Amygdala (tissue), 56 donors: ENCODE data around the gene WDR76.

Source experiments
- DNase-seq, 56 donors: peaks; one replicate each; lab custom pipeline; 2025; lab: John Stamatoyannopoulos, UW

WDR76 gene

DNA sequence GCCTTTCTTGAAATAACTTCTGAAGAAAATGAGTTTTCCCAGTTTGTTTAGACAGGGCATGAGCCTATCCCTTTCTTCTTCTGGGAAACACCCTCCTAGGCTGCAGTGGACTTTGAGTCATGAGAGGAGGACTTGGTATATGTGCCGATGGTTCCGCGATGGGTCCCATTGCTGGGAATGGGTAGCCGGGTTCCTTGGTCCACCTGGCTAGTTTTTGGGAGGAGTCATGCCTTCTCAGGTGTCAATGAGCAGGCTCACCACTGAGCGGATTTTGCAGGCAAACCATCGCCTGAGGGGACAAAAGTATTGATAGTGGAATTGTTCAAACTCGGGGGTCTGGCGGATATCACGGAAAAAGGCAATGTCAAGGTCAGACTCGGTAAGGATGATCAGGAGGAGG is 46.8 kb downstream of the WDR76 start:
- no peak for DNase-seq

DNA sequence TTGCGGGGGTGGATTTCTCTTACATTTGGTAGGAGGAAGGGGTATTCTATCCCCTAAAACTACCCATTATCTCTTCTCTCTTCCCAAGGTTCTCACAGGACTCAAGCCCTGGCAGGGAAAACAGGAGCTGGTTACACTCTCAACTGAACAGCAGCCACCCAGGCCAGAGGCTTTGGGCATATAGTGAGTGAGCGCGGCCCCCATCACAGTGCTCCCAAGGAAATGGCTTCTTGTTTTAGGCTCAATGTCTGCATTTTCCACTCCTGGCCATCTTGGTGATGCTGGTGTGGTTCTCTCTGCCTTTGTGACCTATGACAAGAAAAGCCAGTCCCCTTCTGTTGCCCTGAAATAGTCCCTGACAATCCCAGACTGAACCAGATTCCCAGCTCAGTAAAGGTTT is 50.1 kb downstream of the WDR76 start:
- no peak for DNase-seq

DNA sequence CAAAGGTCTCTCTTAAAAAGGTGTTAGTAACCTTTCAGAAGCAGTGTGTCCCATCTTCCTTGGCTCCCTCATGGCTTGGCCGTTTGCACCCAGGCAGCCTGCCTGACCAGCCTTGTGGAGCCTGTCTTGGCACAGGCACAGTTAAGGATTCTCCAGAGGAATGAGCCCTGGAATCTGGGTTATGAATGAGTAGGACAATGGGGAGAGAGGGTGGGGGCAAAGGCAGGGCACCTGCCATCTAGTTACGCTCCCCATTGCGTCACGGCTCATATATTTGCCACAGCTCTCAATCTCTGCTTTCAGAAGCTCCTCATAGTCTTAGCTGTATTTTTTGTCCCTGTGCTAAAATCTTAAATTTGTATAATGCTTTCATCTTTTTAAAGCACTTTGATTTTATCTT is 50.6 kb downstream of the WDR76 start:
- no peak for DNase-seq

DNA sequence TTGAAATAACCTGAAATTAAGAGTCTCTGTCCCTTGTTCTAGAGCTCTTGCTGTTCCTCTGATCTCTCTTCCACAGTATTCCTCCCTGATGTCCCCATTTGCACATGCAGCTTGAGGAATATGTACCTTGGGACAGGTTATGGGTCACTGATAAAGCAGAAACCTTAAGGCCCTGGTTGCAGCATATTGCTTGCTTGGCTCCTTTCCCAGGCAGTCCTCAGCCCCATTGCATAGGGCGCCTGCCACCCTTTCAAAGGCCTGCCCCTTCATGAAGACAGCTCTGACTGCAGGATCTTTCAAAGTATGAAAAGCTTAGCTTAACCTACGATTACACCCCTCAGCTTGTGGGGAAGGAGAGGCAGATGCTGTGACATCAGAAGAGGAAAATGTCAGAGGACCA is 51.6 kb downstream of the WDR76 start:
- DNase-seq = no peak

DNA sequence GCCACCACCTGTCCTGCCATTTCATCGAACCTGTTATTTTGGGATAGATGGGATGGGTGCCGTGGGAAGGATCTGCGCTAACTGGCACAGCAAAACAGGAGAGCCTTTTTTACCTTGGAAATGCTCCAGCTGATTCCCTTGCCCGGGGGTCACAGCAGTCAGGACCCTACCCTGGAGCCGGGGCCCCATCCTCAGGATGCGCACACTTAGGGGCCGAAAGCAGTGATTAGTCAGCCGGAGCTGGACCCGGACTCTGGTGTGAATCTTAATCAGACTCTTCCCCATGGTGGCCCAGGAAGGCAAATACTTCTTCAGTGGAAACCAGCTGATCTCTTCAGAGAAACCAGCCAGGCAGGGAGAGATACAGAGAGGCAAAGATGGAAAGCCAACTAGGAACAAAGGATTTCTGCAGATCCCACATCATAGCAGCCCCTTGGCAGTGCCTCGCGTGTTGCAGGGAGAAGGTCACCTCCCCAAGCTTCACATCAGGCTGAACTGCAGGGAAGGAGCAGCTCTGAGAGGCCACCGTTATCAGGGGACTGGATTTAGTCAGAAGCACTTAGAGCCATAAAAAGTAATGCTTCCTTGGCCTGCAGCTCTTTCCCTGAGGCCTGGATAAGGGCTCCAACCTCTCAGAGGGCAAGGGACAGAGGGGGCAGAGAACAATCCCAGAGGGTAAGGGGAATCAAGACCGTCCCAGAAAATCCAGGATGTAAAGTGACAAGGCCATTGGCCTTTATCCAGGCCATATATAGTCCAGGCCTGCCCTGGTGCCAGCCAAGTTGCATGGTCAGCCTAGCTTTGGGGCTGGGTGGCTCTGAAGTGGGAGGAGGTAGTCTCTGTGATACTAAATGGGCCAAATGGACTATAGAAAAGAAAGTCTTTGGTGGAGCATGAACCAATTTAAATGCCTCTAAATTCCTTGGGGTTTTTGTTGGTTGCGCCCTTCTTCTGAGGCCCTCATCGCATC is 52.9 kb downstream of the WDR76 start:
- DNase-seq = no peak

DNA sequence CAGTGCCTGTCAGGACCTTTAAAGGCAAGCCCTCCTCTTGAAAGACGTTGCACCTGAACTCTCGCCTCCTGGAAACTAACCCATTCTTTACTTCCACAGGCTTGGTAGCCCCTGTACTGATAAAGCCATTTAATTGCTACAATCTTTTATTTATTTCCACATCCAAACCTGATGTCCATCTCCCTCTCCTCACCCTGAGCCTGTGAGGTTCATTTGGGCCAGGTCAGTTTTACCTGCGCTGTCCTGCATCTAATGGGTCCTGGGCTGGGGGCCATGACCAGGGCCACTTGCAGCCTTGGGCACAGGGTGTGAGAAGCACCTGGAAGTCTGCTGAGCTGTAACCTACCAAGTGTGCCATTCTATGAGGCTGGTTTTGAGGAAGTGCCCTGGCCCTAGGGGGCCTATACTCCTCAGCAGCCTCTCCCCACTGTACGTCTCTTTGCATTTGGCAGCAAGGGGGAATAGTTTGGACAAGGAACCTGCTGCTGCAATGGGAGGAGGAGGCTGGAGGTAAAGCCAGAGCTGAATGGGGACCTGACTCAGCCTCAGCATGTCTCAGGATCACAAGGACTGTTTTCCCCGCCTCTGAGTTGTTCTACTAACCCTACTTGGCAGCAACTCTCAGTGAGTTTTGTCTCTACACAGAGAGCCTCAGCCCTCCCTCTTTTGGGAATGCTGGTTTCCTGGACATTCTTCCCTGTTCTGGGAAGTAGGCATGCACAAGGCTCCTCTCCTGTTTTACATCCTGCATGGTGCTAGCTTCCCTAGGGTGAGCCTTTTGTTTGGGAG is 53.8 kb downstream of the WDR76 start:
- DNase-seq = peak in 3 of 56 donors; percentile 14 to 31 (median 16)

DNA sequence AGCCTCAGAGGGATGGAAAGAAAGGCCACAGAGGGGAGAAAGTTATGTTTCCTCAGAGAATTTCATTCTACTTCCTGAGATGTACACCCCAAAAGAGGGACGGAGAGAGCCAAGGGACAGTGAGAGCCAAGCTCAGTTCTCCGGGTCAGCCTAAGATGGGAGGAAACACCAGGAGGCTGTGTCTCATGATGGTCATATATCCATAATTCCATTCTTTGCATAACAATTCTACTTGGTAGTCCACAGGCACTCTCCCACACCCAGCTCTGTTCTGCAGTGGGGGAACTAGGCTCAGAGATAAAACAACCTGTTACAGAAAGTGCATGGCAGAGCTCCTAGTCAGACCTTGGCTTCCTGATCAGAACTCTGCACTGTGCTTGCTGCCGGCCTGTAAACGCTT is 54.4 kb downstream of the WDR76 start:
- no peak for DNase-seq

DNA sequence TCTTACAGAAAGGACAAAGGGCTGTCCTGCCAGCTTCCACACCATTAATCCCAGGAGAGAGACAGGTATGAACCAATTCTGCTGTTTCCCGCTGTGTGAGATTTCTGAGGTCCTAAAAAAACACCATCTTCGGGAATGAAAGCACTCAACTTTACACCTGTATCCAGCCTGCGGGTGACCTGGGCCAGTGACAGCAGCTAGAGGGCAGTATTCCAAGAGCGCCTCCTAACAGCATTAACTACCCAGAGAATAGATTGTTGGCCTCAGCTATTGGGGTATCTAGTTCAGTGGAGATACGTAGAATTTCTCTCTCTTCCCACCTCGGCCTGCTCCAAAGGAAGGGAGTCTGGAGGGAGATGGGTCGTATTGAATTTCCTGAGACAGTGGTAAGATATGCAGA is 55.1 kb downstream of the WDR76 start:
- no peak for DNase-seq

DNA sequence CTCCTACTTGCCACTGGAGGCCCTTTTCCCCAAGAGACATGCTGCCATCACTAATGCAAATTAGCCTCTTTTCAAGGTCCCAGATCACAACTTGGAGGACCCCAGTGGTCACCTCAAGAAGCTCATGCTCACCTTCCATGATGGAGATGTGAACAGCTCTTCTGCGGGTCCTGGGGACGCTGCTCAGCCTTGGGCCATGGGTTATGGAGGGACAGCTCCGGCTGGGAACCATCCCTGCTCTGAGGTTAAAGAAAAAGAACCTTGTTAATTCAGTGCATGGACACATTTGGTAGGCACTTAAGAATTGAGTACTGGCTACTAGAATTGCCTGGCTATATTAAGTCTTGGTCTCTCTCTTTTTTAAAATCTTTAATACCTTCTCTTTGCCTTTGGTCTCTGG is 56.8 kb downstream of the WDR76 start:
- no peak for DNase-seq

DNA sequence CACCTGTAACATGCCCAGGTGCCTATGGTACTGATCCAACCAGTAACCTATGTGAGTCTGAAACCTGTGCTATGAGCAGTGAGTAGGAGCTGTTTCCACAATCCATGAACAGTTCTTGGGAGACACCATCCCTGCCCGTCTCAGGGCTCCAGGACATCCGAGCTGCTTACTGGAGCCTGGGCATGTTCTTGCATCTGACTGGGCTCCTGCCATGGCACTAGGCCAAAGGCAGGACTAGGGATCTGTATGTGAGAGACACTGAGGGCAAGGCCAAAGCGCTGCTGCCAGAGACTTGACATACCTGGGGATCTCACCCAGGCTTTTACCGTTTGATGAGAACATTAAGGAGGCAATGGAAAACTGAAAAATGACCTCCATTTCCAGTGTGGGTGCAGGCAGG is 59.8 kb downstream of the WDR76 start:
- no peak for DNase-seq

DNA sequence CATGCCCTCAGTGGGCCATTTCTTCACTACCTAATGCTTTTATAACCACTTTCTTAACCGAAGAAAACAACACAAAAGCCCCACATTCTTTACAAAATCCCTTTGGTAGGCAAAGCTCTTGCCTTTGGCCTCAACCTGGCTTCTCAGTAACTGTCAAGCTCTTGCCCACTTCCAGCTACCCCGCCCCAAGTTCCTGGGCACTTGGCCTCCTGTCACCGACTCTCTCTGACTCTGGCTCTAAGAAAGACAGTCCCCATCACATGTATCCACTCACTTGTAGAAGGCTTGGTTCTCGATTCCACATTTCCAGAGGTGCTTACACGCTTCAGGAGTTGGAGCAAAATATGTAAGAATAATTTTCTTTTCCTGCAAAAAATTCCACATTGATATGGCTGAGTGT is 61.1 kb downstream of the WDR76 start:
- no peak for DNase-seq

DNA sequence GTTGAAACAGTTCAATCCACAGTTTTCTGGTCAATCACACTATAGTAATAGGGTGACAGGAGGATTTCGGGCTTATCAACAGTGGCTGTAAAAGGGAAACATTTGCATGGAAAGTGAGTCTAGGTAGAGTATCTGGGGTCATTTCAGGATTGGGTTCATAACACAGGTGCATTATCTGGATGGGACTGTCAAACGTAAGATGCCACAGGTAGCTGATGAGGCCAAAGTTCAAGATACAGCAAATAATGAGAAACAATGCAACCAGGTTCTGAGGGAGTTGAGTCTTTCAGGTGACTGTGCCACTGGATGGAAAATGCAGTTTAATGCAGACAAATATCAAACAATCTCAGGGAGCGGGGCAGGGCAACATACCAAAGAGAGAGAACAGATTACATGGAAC is 62.2 kb downstream of the WDR76 start:
- DNase-seq = no peak

DNA sequence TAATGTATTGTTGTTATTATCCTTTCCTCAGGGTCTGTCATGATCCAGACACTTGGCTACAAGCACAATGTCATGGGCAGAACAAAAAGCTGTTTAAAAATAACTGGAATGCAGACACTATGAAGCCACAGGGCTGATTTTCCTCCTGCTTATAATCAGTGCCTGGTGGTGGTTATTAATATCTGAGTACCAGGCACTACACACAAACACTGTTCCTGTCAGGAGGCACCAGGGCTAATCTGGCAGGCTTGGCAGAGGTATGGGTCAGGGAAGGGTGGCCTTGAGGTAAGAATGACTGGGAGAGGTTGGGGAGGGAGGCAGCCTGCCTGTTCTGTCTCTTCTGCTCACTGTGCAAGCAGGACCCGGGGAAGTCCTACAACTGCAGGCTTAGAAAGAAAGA is 67.2 kb downstream of the WDR76 start:
- no peak for DNase-seq

DNA sequence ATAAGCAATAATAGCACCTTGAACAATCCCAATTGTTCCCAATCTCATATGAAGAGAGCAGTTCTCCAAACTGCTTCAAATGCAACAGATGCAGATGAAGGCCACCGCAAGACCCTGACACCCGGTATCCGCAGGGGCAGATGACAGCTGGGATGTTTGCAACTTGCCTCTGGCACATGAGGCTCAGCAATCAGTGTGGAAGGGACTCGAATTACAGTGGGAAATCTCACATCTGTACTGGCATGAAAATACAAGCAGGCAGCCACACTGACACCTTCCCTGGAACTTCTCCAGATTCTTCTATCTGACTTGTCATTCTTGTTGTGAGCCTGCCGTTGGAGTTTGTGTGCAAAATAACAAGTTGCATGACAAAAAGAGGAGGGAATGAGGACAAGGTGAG is 68.8 kb downstream of the WDR76 start:
- no peak for DNase-seq

DNA sequence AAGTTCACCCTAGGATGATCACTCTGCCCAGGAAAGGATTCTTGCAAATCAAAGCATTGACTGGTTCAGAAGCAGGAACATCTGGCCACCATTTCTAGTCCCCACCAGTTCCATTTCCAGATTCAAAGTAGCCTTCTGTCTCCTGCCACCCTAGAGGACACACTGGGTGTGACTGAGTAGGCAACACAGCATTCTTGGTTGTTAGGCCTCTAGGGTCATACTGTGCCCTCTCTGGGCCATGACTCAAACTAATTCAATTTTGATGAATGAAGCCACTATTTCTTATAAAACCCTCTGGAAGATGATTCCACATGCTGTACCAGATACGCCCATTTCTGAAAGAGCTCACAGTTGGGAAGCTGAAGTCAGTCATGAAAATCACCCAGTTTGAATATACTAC is 69.7 kb downstream of the WDR76 start:
- DNase-seq = no peak

DNA sequence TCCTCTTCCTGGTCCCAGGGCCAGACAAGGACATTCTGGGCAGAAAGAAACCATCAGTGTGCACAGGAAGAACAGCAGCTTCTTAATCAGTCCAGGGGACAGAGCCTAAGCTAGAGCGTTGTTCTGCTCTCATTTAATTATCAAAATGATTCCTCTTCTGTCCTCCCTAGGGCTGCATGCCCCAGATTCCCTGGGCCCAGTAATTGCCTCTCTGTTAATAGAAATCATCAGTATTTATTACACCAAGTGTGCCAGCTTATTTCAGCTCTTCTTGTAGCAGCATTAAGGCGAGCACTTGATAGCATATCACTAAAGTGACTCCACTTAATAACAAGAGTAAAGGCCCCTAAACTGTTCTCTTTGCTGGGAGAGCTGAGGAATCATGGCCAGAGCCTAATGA is 72.1 kb downstream of the WDR76 start:
- no peak for DNase-seq

DNA sequence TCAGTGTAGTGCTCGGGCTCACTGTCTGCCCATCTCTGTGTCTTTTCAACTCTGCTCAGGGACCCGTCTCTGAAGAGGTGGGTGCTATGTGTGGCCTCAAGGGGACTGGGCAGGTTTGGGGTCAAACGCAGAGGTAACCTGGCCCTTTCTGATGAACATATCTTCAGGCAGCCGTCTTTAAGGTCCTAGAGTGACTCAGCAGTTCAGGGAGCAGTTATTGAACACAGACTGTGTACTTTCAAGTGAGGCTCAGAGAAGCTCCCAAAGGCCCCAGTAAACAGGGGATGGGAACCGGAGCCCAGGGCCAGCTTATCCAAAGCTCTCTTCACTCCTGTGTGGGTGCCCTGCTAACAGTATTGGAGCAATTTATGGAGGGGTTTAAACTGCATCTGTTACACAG is 73.1 kb downstream of the WDR76 start:
- no peak for DNase-seq

DNA sequence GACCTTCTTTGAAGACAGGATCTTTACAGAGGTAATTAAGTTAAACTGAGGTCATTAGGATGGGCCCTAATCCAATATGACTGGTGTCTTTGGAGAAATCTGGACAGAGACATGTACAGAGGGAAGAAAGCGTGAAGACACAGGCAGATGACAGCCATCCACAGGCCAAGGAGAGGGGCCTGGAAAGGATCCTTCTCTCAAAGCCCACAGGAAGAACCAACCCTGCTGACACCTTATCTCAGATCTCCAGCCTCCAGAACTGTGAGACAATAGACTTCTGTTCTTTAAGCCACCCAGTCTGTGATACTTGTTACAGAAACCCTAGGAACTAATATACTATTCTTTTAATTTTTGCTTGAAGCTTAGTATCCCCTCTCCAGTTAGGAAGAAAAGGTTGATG is 74.2 kb downstream of the WDR76 start:
- DNase-seq = no peak

DNA sequence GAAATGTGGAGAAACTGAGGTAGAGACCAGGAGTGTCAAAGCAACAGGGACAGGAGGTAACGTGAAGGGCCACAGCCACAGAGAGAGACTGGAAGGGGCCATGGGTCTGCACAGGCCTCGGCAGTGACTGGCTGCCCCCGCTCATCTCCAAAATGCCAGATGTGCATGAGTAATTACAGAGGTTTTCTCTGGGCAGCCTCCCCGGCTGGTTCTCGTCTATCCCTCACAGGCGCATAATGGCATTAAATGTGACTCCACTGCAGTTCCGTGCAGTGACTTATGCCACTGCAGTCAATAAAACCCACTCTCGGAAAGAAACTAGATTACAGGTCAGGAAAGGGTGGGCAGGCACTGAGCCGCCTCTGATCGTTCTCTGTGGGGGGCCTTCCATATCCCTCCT is 74.7 kb downstream of the WDR76 start:
- DNase-seq = no peak

DNA sequence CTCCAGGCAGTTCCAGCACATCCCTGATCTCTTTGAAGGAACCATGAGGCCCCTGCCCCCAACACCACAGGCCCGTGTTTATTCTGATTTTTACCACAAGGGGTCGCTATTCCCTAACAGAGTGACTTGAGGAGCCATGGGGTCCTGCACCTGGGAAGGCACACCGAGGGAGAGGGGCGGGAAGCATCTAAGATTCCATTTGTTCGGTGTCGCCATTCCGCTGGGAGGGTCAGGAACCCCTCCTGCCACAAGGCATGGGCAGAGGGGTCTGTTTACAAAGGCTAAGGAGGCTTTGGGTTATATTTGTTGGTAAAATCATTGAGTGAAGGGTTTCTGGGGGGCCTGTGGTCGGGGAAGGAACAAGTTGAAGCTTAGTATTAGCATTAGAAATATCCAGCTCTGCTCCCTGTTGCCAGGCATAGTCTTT is 77.1 kb downstream of the WDR76 start:
- peak in 30 of 56 donors; percentile 5 to 68 (median 20) for DNase-seq

DNA sequence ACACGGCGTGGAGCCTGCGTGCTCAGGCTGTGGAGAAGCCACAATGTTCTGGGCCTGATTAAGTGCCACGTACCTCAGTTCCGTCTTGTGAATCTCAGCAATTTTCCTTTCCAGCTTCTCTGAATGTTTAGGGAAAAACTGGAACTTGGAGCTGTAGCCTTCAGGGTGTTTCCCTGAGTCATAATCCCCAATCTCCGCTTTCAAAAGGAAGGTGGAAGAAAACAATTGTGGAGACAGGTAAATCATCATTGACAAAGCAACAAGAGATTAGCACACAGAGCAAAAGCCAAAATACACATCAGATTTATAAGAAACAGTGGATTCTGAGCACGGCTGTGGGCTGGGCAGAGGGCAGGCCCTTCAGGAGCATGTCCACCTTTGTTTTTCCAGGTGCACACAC is 79.0 kb downstream of the WDR76 start:
- no peak for DNase-seq

DNA sequence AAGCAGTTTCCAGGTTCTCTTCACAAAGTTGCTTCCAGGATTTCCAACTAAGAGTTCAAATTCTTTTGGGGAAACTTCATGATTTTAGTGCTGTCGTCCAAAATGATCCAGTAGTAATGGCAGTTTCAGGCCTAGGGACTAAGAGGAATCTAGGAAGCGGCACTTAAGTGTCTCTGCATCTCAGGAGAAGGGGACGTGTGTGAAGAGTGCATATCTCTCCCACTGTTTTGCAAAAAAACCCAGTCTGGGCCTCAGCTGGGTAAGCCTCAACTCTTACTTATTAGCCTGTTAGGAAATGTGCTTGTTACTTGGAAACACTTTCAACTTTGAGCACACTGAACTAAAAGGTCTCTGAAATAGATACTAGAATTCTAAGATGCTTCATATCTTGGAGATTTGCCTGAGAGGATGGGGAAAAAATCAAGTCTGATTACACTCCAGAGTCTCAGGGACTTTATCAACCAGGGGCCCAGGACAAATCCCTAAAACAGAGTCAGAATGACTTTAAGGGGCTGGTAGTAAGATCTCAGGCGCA is 81.8 kb downstream of the WDR76 start:
- no peak for DNase-seq
